Measurements from ENCODE around the gene NADK.
"Not testable (repeated sequence)": the region's sequence is repeated elsewhere in the genome, so short reads cannot be mapped to it uniquely, and the experiment has no call there.

- not testable (repeated sequence) for TF ChIP-seq CTCF, POLR2A (IDR thresholded peaks at IDR 0.05)
These were observed 28.3 kb downstream of the NADK start for GRCh38 chr1:1749941-1750340.
